Measurements from ENCODE around the gene XPNPEP2. TPM values are rescaled to one million over a fixed set of nuclear protein-coding genes. Genes with fewer than 3 reads are reported as not detected.

The XPNPEP2 gene
- total RNA-seq, 1 experiment from 2014 or later, result not detected

GRCh38 chrX:129763666-129764065, 24.9 kb downstream of the XPNPEP2 start:
- no peak for DNase-seq
- Mint-ChIP-seq H3K27ac (ENCODE audit: unreplicated experiment) (no peak overlapping the region), H3K36me3 (ENCODE audit: insufficient read depth, unreplicated experiment) (no peaks in the 10 kb centered on the region), H3K9me3 (ENCODE audit: low read depth, unreplicated experiment) (no peaks in the 10 kb centered on the region), H3K27me3 (ENCODE audit: unreplicated experiment) (no peaks in the 10 kb centered on the region), H3K4me3 (ENCODE audit: low read depth, unreplicated experiment) (no peak overlapping the region), H3K4me1 (ENCODE audit: low read depth, unreplicated experiment) (no peaks in the 10 kb centered on the region)
- CTCF ChIA-PET, result interaction anchor here (0.6 kb wide), 1 partner anchor 25 kb away, joined by 3 read pairs; no protein-coding TSS in a partner anchor
- intact Hi-C loops (cut with micrococcal nuclease; ENCODE audit: unreplicated experiment), result no loop called here
- TF ChIP-seq CTCF (IDR thresholded peaks at IDR 0.05; ENCODE audit: unreplicated experiment), result no peak
- no TSS peak for BruUV-seq (replicated peaks)

GRCh38 chrX:129768186-129768585, 29.4 kb downstream of the XPNPEP2 start:
- H3K27ac Mint-ChIP-seq (ENCODE audit: unreplicated experiment), result no peak overlapping the region
- H3K27me3 Mint-ChIP-seq (ENCODE audit: unreplicated experiment), result no peaks in the 10 kb centered on the region
- BruUV-seq (replicated peaks), result no TSS peak
- TF ChIP-seq CTCF (IDR thresholded peaks at IDR 0.05; ENCODE audit: unreplicated experiment), result no peak
- H3K36me3 Mint-ChIP-seq (ENCODE audit: insufficient read depth, unreplicated experiment), result no peaks in the 10 kb centered on the region
- DNase-seq, result no peak
- no peaks in the 10 kb centered on the region for H3K4me1 Mint-ChIP-seq (ENCODE audit: low read depth, unreplicated experiment)
- CTCF ChIA-PET, result no interaction called here
- no peaks in the 10 kb centered on the region for H3K9me3 Mint-ChIP-seq (ENCODE audit: low read depth, unreplicated experiment)
- intact Hi-C loops (cut with micrococcal nuclease; ENCODE audit: unreplicated experiment), result no loop called here
- H3K4me3 Mint-ChIP-seq (ENCODE audit: low read depth, unreplicated experiment), result no peak overlapping the region

GRCh38 chrX:129768586-129769466, 30.0 kb downstream of the XPNPEP2 start:
- Mint-ChIP-seq H3K36me3 (ENCODE audit: insufficient read depth, unreplicated experiment) (no peaks in the 10 kb centered on the region), H3K9me3 (ENCODE audit: low read depth, unreplicated experiment) (no peaks in the 10 kb centered on the region), H3K27ac (ENCODE audit: unreplicated experiment) (no peak overlapping the region), H3K4me3 (ENCODE audit: low read depth, unreplicated experiment) (no peak overlapping the region), H3K27me3 (ENCODE audit: unreplicated experiment) (no peaks in the 10 kb centered on the region), H3K4me1 (ENCODE audit: low read depth, unreplicated experiment) (no peaks in the 10 kb centered on the region)
- TF ChIP-seq CTCF (IDR thresholded peaks at IDR 0.05; ENCODE audit: unreplicated experiment), result no peak
- no peak for DNase-seq
- CTCF ChIA-PET, result no interaction called here
- BruUV-seq (replicated peaks), result no TSS peak
- intact Hi-C loops (cut with micrococcal nuclease; ENCODE audit: unreplicated experiment), result no loop called here

GRCh38 chrX:129769467-129770154, 30.8 kb downstream of the XPNPEP2 start:
- intact Hi-C loops (cut with micrococcal nuclease; ENCODE audit: unreplicated experiment), result no loop called here
- H3K27me3 Mint-ChIP-seq (ENCODE audit: unreplicated experiment), result no peaks in the 10 kb centered on the region
- no peaks in the 10 kb centered on the region for H3K9me3 Mint-ChIP-seq (ENCODE audit: low read depth, unreplicated experiment)
- no peak overlapping the region for H3K4me3 Mint-ChIP-seq (ENCODE audit: low read depth, unreplicated experiment)
- CTCF ChIA-PET, result no interaction called here
- TF ChIP-seq CTCF (IDR thresholded peaks at IDR 0.05; ENCODE audit: unreplicated experiment), result no peak
- H3K27ac Mint-ChIP-seq (ENCODE audit: unreplicated experiment), result no peak overlapping the region
- BruUV-seq (replicated peaks), result no TSS peak
- DNase-seq, result no peak
- no peaks in the 10 kb centered on the region for H3K36me3 Mint-ChIP-seq (ENCODE audit: insufficient read depth, unreplicated experiment)
- H3K4me1 Mint-ChIP-seq (ENCODE audit: low read depth, unreplicated experiment), result no peaks in the 10 kb centered on the region
